Measurements from ENCODE around the gene ATP5F1B. TPM values are rescaled to one million over a fixed set of nuclear protein-coding genes. Genes with fewer than 3 reads are reported as not detected.

Gene ATP5F1B
- total and polyA plus RNA-seq, 4 donors: 216 to 537 (median 389) TPM

DNA sequence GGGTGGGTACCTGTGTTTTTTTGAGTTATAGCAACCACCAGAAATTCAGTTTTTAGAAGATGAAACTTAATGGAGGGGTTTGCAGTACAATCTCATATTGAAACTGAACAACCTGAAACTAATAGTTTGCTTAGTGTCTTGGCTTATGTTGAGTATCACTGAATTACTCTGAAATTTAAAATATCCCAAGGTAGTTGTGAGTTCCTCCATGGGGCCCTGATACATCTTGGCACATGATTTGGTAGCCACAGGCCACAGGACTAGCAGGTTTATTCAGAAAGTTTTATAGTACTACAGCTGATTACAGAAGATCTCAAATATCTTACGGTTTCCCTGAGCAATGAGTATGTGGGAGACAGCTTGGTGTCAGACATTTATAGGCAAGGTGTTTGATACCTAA, 31.9 kb upstream of the ATP5F1B start:
- 81 to 85% methylated on average over 1 of the region's 1 CpG for WGBS, 2 donors
- no peak overlapping the region for H3K27ac ChIP-seq (ENCODE audit: low read depth in 1 of 2, low read length in 1 of 2)
- H3K4me1 ChIP-seq (ENCODE audit: control insufficient read depth in 5 of 5, insufficient read depth in 5 of 5, low read length in 5 of 5): peaks cover 0 to 14% (median 0%) of the 10 kb centered on the region in 5 donors

DNA sequence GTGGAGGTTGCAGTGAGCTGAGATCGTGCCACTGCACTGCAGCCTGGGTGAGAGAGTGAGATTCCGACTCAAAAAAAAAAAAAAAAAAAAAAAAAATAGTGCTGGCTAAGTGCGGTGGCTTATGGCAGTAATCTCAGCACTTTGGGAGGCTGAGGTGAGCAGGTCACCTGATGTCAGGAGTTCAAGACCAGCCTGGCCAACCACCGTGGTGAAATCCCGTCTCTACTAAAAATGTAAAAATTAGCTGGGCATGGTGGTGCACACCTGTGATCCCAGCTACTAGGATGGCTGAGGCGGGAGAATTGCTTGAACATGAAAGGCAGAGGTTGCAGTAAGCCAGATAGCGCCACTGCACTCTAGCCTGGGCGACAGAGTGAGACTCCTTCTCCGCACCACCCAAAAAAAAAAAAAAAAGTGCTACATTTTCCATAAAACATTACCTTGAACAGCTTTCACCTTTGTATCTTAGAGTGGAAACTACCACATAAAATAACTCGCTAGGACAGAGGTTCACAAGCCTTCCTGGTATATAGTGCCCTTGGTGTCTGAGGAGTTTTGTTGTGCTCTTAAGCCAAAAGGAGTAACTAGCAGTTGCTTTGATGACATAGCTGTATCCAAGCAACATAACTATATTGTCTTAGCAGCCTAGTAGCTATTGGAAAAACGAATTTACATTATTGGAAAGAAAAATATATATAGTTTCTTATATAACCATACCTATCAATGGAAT, 31.2 kb upstream of the ATP5F1B start:
- H3K9ac ChIP-seq (ENCODE audit: insufficient read depth in 1 of 2, low read length in 2 of 2): no peak overlapping the region
- WGBS, 2 donors: 81 to 93% methylated on average over 11 of the region's 11 CpGs
- no peak overlapping the region for H3K4me3 ChIP-seq
- TF ChIP-seq, protein P1, sequence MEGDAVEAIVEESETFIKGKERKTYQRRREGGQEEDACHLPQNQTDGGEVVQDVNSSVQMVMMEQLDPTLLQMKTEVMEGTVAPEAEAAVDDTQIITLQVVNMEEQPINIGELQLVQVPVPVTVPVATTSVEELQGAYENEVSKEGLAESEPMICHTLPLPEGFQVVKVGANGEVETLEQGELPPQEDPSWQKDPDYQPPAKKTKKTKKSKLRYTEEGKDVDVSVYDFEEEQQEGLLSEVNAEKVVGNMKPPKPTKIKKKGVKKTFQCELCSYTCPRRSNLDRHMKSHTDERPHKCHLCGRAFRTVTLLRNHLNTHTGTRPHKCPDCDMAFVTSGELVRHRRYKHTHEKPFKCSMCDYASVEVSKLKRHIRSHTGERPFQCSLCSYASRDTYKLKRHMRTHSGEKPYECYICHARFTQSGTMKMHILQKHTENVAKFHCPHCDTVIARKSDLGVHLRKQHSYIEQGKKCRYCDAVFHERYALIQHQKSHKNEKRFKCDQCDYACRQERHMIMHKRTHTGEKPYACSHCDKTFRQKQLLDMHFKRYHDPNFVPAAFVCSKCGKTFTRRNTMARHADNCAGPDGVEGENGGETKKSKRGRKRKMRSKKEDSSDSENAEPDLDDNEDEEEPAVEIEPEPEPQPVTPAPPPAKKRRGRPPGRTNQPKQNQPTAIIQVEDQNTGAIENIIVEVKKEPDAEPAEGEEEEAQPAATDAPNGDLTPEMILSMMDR (IDR thresholded peaks at IDR 0.05; ENCODE audit: control extremely low read depth, extremely low read depth): no peak
- DNase-seq (no peak), ATAC-seq (ENCODE audit: insufficient read depth, low FRiP score) (no peak)
- H3K27ac ChIP-seq (ENCODE audit: low read depth in 1 of 2, low read length in 1 of 2): no peak overlapping the region
- H3K36me3 ChIP-seq (ENCODE audit: control insufficient read depth in 4 of 4, insufficient read depth in 4 of 4, low read length in 4 of 4): peaks cover 7 to 19% (median 9%) of the 10 kb centered on the region in 4 donors
- no peaks in the 10 kb centered on the region for H3K9me3 ChIP-seq (ENCODE audit: control insufficient read depth in 4 of 4, insufficient read depth in 3 of 4, low read length in 3 of 4)
- peaks cover 0 to 10% (median 0%) of the 10 kb centered on the region in 5 donors for H3K4me1 ChIP-seq (ENCODE audit: control insufficient read depth in 5 of 5, insufficient read depth in 5 of 5, low read length in 5 of 5)
- H3K27me3 ChIP-seq (ENCODE audit: control insufficient read depth in 3 of 3, insufficient read depth in 3 of 3, low read length in 2 of 3): no peaks in the 10 kb centered on the region

More for the DNA sequence above, 31.9 kb upstream of the ATP5F1B start:
- Histone ChIP-seq H3K9ac (ENCODE audit: insufficient read depth in 1 of 2, low read length in 2 of 2) (no peak overlapping the region), H3K27me3 (ENCODE audit: control insufficient read depth in 3 of 3, insufficient read depth in 3 of 3, low read length in 2 of 3) (no peaks in the 10 kb centered on the region), H3K4me3 (no peak overlapping the region), H3K36me3 (ENCODE audit: control insufficient read depth in 4 of 4, insufficient read depth in 4 of 4, low read length in 4 of 4) (peaks cover 4 to 17% (median 9%) of the 10 kb centered on the region in 4 donors), H3K9me3 (ENCODE audit: control insufficient read depth in 4 of 4, insufficient read depth in 3 of 4, low read length in 3 of 4) (no peaks in the 10 kb centered on the region)
- TF ChIP-seq, protein P1 (IDR thresholded peaks at IDR 0.05; ENCODE audit: control extremely low read depth, extremely low read depth): no peak
- ATAC-seq (ENCODE audit: insufficient read depth, low FRiP score) (no peak), DNase-seq (no peak)

DNA sequence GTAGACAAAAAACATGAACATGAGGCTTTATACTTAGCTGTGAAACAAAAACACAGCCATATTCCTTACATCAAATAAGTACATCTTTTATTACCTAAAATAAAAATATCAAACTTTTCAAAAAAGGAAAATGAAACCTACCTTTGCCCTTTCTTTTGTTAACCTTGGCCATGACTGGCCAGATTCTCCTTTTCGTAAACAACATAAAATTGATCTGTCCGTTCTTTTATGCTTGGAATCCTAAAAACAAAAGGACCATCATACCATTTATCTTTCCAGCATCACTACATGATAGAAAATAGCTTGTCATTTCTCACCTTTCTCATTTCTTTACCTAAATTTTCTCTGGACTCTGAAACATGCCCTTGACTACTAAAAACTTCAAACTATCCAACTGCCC, 25.8 kb upstream of the ATP5F1B start:
- H3K9me3 ChIP-seq (ENCODE audit: control insufficient read depth in 4 of 4, insufficient read depth in 3 of 4, low read length in 3 of 4): no peaks in the 10 kb centered on the region
- no peak overlapping the region for H3K4me3 ChIP-seq
- peaks cover 21 to 36% (median 29%) of the 10 kb centered on the region in 4 donors for H3K36me3 ChIP-seq (ENCODE audit: control insufficient read depth in 4 of 4, insufficient read depth in 4 of 4, low read length in 4 of 4)
- H3K9ac ChIP-seq (ENCODE audit: insufficient read depth in 1 of 2, low read length in 2 of 2): no peak overlapping the region
- no peak overlapping the region for H3K27ac ChIP-seq (ENCODE audit: low read depth in 1 of 2, low read length in 1 of 2)
- peaks cover 0 to 3% (median 0%) of the 10 kb centered on the region in 5 donors for H3K4me1 ChIP-seq (ENCODE audit: control insufficient read depth in 5 of 5, insufficient read depth in 5 of 5, low read length in 5 of 5)
- WGBS, 2 donors: 90 to 91% methylated on average over 2 of the region's 2 CpGs
- DNase-seq: no peak
- no peaks in the 10 kb centered on the region for H3K27me3 ChIP-seq (ENCODE audit: control insufficient read depth in 3 of 3, insufficient read depth in 3 of 3, low read length in 2 of 3)
- TF ChIP-seq, protein P1 (IDR thresholded peaks at IDR 0.05; ENCODE audit: control extremely low read depth, extremely low read depth): no peak
- no peak for ATAC-seq (ENCODE audit: insufficient read depth, low FRiP score)

Measured in lung (tissue), 12 donors.